ENCODE data around the gene BSG.
A peak's percentile ranks its signal among the peaks of the same experiment; 100 is the strongest.
"Not testable (repeated sequence)": the region's sequence is repeated elsewhere in the genome, so short reads cannot be mapped to it uniquely, and the experiment has no call there.

Gene BSG

GRCh38 chr19:573519-573825, 1.1 kb downstream of the BSG start:
- DNase-seq: no peak

GRCh38 chr19:574658-575526, 2.5 kb downstream of the BSG start:
- no peak for DNase-seq

GRCh38 chr19:575527-576506, 3.4 kb downstream of the BSG start:
- DNase-seq: no peak

- no peak for DNase-seq
Measured at GRCh38 chr19:576768-577438, 4.5 kb downstream of the BSG start.

GRCh38 chr19:577439-578392, 5.3 kb downstream of the BSG start:
- no peak for DNase-seq

GRCh38 chr19:579111-579841, 6.9 kb downstream of the BSG start:
- no peak for DNase-seq

GRCh38 chr19:579842-580155, 7.4 kb downstream of the BSG start:
- DNase-seq: no peak

GRCh38 chr19:580274-580835, 8.0 kb downstream of the BSG start:
- DNase-seq: no peak

- DNase-seq: no peak
Measured at GRCh38 chr19:581399-582111, 9.2 kb downstream of the BSG start.

GRCh38 chr19:582497-583197, 10.3 kb downstream of the BSG start:
- no peak for DNase-seq

GRCh38 chr19:583198-583967, 11.0 kb downstream of the BSG start:
- no peak for DNase-seq

GRCh38 chr19:583968-584239, 11.5 kb downstream of the BSG start:
- DNase-seq: no peak

- DNase-seq: no peak
Measured at GRCh38 chr19:584240-585001, 12.0 kb downstream of the BSG start.

GRCh38 chr19:585146-585545, 12.8 kb downstream of the BSG start:
- not testable (repeated sequence) for DNase-seq

- DNase-seq: no peak
Measured at GRCh38 chr19:585551-586110, 13.2 kb downstream of the BSG start.

- peak; percentile 43 for DNase-seq
Measured at GRCh38 chr19:588093-588740, 15.8 kb downstream of the BSG start.
